HG02588 (cell line): ENCODE measurements around the gene KIR2DL3.
"Not testable (repeated sequence)": the region's sequence is repeated elsewhere in the genome, so short reads cannot be mapped to it uniquely, and the experiment has no call there.

Source experiments
- ATAC-seq: cut with Tn5 transposase; IDR thresholded peaks from one replicate; pipeline ENCODE4 v1.9.1; 2021; ENCODE audit warnings: mild to moderate bottlenecking, moderate library complexity; ENCODE audit not compliant: unreplicated experiment

Gene KIR2DL3

DNA sequence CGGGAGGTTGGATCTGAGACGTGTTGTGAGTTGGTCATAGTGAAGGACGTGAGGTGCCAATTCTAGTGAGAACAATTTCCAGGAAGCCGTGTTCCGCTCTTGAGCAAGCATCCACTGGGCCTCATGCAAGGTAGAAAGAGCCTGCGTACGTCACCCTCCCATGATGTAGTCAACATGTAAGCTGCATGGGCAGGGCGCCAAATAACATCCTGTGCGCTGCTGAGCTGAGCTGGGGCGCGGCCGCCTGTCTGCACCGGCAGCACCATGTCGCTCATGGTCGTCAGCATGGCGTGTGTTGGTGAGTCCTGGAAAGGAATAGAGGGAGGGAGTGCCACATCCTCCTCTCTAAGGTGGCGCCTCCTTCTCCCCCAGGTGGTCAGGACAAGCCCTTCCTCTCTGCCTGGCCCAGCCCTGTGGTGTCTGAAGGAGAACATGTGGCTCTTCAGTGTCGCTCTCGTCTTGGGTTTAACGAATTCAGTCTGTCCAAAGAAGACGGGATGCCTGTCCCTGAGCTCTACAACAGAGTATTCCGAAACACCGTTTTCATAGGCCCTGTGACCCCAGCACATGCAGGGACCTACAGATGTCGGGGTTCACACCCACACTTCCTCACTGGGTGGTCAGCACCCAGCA lies 47.9 kb downstream of the KIR2DL3 start:
- ATAC-seq: not testable (repeated sequence)

DNA sequence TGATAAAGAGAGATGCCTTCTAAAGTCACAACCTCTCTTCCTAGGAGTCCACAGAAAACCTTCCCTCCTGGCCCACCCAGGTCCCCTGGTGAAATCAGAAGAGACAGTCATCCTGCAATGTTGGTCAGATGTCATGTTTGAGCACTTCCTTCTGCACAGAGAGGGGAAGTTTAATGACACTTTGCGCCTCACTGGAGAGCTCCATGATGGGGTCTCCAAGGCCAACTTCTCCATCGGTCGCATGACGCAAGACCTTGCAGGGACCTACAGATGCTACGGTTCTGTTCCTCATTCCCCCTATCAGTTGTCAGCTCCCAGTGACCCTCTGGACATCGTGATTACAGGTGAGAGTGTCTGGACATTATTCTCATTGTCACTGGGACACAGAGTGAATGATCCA lies 49.8 kb downstream of the KIR2DL3 start:
- ATAC-seq: not testable (repeated sequence)

DNA sequence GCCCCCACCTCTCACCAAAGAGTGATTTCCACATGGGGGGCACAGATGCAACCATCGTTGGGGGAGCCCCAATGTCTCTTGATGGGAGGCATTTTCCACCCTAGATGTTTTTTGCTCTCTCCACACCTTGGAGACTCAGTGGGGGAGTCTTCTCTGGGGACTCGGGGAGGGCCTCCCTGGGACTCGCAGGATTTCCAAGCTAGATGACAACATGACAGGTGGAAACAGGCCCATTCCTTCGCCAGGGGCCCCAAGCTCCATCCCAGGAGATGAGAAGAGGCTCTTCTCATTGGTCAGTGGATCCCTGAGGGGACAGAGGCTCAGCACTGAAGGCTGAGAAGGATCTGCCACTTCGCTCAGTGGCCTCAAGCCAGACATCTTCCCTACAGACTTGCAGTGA lies 52.4 kb downstream of the KIR2DL3 start:
- ATAC-seq: no peak

DNA sequence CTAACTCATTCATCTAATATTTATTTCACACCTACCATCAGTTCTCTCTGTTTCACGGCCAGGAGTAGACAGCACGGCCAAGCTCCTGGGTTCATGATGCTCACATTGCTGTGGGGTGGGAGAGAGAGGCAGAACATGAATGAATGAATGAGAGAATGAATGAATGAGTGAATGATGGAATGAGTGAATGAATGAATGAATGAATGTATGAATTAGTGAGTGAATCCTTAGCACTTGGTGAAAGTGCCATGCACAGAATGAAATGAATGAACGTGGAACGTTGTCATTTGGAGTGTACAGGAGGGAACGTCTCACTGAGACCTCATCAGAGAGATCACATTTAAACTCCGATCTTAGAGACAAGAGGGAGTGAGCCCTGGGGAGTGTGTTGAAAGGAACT lies 53.2 kb downstream of the KIR2DL3 start:
- ATAC-seq: no peak

DNA sequence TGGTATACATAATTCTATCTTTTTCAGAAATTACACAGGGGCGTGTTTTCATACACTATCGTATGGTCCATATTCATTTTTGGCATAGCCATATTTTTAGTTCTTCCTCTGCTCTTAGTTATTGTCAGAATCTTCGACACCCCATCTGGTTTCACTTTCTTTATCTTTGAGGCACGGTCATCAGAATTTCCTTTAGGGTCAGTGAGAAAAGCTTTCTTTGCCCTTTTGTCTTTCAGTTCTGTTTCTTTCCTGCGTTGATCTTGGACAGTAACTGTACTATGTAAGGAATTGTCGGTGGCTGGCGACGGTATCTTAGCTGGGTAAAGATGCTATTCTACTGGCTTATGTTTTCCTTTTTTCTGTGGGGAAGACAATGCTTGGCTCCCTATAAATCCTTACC lies 54.5 kb downstream of the KIR2DL3 start:
- no peak for ATAC-seq

DNA sequence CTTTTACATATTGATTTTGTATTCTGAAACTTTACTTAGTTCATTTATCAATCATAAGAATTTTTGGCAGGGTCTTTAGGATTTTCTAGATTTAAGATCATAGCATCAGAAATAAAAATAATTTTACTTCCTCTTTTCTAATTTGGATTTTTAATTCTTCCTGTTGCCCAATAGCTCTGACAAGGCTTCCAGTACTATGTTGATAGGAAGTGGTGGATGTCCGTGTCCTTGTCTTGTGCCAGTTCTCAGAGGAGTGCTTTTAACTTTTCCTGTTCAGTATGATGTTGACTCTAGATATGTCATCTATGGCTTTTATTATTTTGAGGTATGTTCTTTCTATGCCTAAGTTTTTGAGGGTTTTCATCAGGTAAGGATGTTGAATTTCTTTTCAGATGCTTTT lies 57.4 kb downstream of the KIR2DL3 start:
- no peak for ATAC-seq
